Kidney epithelial cell (primary cell): ENCODE results near the gene TNS4. TPM values are rescaled to one million over a fixed set of nuclear protein-coding genes. Genes with fewer than 3 reads are reported as not detected.

Experiments
- DNase-seq: peaks from one replicate; pipeline ENCODE4 v3.0.0-alpha.2; 2010; ENCODE audit warnings: low read depth
- H3K27me3 ChIP-seq: 2 replicates; pipeline ENCODE4 v1.6.0; 2011; ENCODE audit warnings: low read length; ENCODE audit not compliant: control insufficient read depth, insufficient read depth
- H3K36me3 ChIP-seq: 2 replicates; pipeline ENCODE4 v1.5.1; 2011; ENCODE audit warnings: low read length; ENCODE audit not compliant: control insufficient read depth, insufficient read depth
- H3K4me3 ChIP-seq: 2 replicates; pipeline ENCODE4 v1.5.1; 2011; ENCODE audit warnings: low read depth, mild to moderate bottlenecking, control low read depth, low read length
- total RNA-seq: library from RNA; depleted of rRNA; stranded (reverse); fragments of >200 nt; gene quantifications from 2 replicates; pipeline ENCODE4 v1.2.3, GENCODE V29; 2015
- TF ChIP-seq, protein P1 (sequence below): IDR thresholded peaks from 2 replicates; pipeline ENCODE4 v1.5.1; 2011; ENCODE audit warnings: mild to moderate bottlenecking, moderate library complexity, low read length, control low read depth, inconsistent platforms; ENCODE audit not compliant: insufficient read depth, poor library complexity, severe bottlenecking

Gene TNS4
- total RNA-seq, 1 donor from 2014 or later = not detected

DNA sequence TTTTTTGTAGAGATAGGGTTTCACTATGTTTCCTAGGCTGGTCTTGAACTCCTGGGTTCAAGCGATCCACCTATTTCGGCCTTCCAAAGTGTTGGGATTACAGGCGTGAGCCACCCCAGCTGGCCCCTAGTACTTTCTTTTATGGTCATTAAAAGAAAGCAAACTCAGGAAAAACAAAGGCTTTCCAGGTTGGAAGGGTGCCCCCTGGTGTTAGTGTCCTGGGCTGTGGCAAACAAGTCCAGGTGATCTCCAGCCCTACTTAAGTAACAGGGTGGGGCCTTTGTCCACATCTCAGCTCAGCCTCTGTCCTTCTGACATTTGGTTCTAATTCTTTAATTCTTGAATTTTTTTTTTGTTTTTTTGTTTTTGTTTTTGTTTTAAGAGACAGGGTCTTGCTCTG lies 51.2 kb downstream of the TNS4 start:
- DNase-seq = no peak
- no peak overlapping the region for H3K4me3 ChIP-seq
- TF ChIP-seq, protein P1, sequence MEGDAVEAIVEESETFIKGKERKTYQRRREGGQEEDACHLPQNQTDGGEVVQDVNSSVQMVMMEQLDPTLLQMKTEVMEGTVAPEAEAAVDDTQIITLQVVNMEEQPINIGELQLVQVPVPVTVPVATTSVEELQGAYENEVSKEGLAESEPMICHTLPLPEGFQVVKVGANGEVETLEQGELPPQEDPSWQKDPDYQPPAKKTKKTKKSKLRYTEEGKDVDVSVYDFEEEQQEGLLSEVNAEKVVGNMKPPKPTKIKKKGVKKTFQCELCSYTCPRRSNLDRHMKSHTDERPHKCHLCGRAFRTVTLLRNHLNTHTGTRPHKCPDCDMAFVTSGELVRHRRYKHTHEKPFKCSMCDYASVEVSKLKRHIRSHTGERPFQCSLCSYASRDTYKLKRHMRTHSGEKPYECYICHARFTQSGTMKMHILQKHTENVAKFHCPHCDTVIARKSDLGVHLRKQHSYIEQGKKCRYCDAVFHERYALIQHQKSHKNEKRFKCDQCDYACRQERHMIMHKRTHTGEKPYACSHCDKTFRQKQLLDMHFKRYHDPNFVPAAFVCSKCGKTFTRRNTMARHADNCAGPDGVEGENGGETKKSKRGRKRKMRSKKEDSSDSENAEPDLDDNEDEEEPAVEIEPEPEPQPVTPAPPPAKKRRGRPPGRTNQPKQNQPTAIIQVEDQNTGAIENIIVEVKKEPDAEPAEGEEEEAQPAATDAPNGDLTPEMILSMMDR = peak; percentile 61
- peaks cover 7% of the 10 kb centered on the region for H3K36me3 ChIP-seq
- no peaks in the 10 kb centered on the region for H3K27me3 ChIP-seq

DNA sequence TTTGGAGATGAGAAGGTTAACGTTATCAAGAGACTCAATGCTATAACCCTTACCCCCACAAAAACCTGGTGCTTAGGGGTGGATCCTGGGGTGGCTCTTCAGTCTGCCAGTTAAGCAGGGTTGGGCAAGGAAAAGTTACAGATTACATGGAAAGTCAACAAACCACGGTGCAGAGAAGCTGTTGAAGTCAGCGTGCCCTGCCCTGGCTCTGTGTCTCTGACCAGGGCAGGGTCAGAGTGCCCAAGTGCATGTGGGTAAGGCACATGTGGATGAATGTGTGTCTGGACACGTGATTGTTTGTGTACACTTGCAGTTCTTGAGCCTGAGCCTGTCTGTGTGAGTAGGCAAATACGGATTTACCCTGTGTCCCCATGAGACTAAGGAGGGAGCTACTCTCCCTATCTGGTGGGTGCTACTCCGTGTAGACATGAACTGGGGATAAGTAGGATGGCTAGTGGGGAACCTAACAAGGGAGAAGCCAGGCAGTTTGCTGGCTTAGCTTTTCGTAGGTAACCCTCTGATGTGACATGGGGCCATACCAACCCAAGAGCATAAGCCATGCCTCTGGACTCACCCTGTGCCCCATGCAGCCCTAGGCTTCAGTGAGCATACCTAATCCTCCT lies 52.7 kb downstream of the TNS4 start:
- Histone ChIP-seq H3K27me3 (no peaks in the 10 kb centered on the region), H3K4me3 (no peak overlapping the region), H3K36me3 (peaks cover 2% of the 10 kb centered on the region)
- DNase-seq = no peak
- TF ChIP-seq, protein P1 = no peak

GRCh38 chr17:40448213-40448638 lies 53.2 kb downstream of the TNS4 start:
- TF ChIP-seq, protein P1 = no peak
- no peak overlapping the region for H3K4me3 ChIP-seq
- H3K36me3 ChIP-seq = peaks cover 2% of the 10 kb centered on the region
- DNase-seq = no peak
- H3K27me3 ChIP-seq = no peaks in the 10 kb centered on the region

DNA sequence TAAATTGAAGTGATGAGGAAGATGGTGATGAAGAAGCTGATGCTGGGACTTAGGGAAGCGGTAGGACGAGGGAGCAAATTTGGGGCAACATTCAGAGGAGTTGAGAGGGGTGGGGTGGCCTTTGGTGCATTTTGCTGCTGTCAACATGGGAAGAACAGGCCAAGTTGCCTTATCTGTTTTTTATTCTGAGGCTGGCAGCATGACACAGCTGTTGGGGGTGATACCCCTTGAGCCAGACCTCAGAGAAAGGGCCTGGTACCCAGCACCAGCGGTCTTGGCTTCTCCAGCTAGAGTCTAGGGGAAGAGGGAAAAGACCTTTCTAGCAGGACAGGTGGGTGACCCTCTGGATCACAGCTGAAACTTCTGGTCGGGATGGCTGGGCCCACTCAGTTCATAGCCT lies 53.6 kb downstream of the TNS4 start:
- TF ChIP-seq, protein P1 = no peak
- no peak for DNase-seq

GRCh38 chr17:40447148-40447644 lies 54.2 kb downstream of the TNS4 start:
- TF ChIP-seq, protein P1 = no peak
- DNase-seq = no peak
- H3K4me3 ChIP-seq = no peak overlapping the region
- H3K36me3 ChIP-seq = no peaks in the 10 kb centered on the region
- no peaks in the 10 kb centered on the region for H3K27me3 ChIP-seq

More for the DNA sequence above, 53.6 kb downstream of the TNS4 start:
- Histone ChIP-seq H3K27me3 (no peaks in the 10 kb centered on the region), H3K36me3 (peaks cover 2% of the 10 kb centered on the region), H3K4me3 (no peak overlapping the region)
